Mesenchymal stem cell (in vitro differentiated cells and primary cell): ENCODE results near the gene MYOG.

Experiments used
- DNase-seq: peaks from one replicate; pipeline ENCODE4 v3.0.0-alpha.2; 2013
- H2AFZ ChIP-seq: one replicate; pipeline ENCODE4 v1.6.1; 2013; ENCODE audit warnings: low read depth, mild to moderate bottlenecking, control low read depth, inconsistent platforms, low read length, moderate library complexity
- H2AK5ac ChIP-seq: 2 replicates; pipeline ENCODE4 v1.6.1; 2013; ENCODE audit warnings: low read length, moderate library complexity, mild to moderate bottlenecking, inconsistent platforms; ENCODE audit not compliant: severe bottlenecking
- H2BK120ac ChIP-seq: one replicate; pipeline ENCODE4 v1.6.1; 2013; ENCODE audit warnings: low read depth, mild to moderate bottlenecking, inconsistent platforms, low read length, moderate library complexity
- H2BK12ac ChIP-seq, 2 experiments: one replicate each; pipeline ENCODE4 v1.6.1; 2013; ENCODE audit warnings: inconsistent platforms in 2 of 2, low read length in 2 of 2, mild to moderate bottlenecking in 2 of 2, moderate library complexity in 2 of 2, control low read depth in 1 of 2
- H2BK15ac ChIP-seq: one replicate; pipeline ENCODE4 v1.6.1; 2013; ENCODE audit warnings: mild to moderate bottlenecking, low read depth, inconsistent platforms; ENCODE audit not compliant: poor library complexity, severe bottlenecking
- H2BK5ac ChIP-seq: 2 replicates; pipeline ENCODE4 v1.6.1; 2013; ENCODE audit warnings: low read depth, mild to moderate bottlenecking, low read length, control low read depth, inconsistent platforms; ENCODE audit not compliant: poor library complexity, severe bottlenecking
- H3K14ac ChIP-seq, 2 experiments: one replicate each; pipeline ENCODE4 v1.6.1; 2013; ENCODE audit warnings: inconsistent platforms in 2 of 2, low read length in 2 of 2, control low read depth in 1 of 2, mild to moderate bottlenecking in 1 of 2, moderate library complexity in 1 of 2
- H3K18ac ChIP-seq, 2 experiments: one replicate each; pipeline ENCODE4 v1.6.1; 2013; ENCODE audit warnings: inconsistent platforms in 2 of 2, low read length in 2 of 2, control low read depth in 1 of 2, low read depth in 1 of 2, mild to moderate bottlenecking in 1 of 2
- H3K23ac ChIP-seq, 2 experiments: one replicate each; pipeline ENCODE4 v1.6.1; 2013; ENCODE audit warnings: inconsistent platforms in 2 of 2, low read length in 2 of 2, mild to moderate bottlenecking in 2 of 2, moderate library complexity in 2 of 2, control low read depth in 1 of 2
- H3K27ac ChIP-seq: 2 replicates; pipeline ENCODE4 v1.5.1; 2013; ENCODE audit warnings: mild to moderate bottlenecking, moderate library complexity, low read length, control low read depth, inconsistent platforms; ENCODE audit not compliant: poor library complexity, severe bottlenecking
- H3K27me3 ChIP-seq, 2 experiments: 2 replicates each; pipeline versions ENCODE4 v1.6.1 to v1.7.0; 2013; ENCODE audit warnings: low read length in 2 of 2, mild to moderate bottlenecking in 2 of 2, moderate library complexity in 2 of 2, control low read depth in 1 of 2, inconsistent platforms in 1 of 2; ENCODE audit not compliant: control insufficient read depth in 1 of 2, insufficient read depth in 1 of 2
- H3K36me3 ChIP-seq, 2 experiments: 2 replicates each; pipeline versions ENCODE4 v1.6.1 to v1.7.0; 2013; ENCODE audit warnings: low read length in 2 of 2, control low read depth in 1 of 2, inconsistent platforms in 1 of 2, low read depth in 1 of 2, mild to moderate bottlenecking in 1 of 2; ENCODE audit not compliant: insufficient read depth in 2 of 2, control insufficient read depth in 1 of 2
- H3K4ac ChIP-seq, 2 experiments: one replicate each; pipeline ENCODE4 v1.6.1; 2013; ENCODE audit warnings: inconsistent platforms in 2 of 2, low read length in 2 of 2, mild to moderate bottlenecking in 2 of 2, moderate library complexity in 2 of 2, control low read depth in 1 of 2, low read depth in 1 of 2
- H3K4me1 ChIP-seq: 2 replicates; pipeline ENCODE4 v1.6.1; 2013; ENCODE audit warnings: low read depth, low read length, control low read depth; ENCODE audit not compliant: control insufficient read depth, insufficient read depth
- H3K4me2 ChIP-seq: 2 replicates; pipeline ENCODE4 v1.6.1; 2013; ENCODE audit warnings: low read length, mild to moderate bottlenecking, inconsistent platforms; ENCODE audit not compliant: poor library complexity, severe bottlenecking
- H3K4me3 ChIP-seq, 2 experiments: 2 replicates each; pipeline versions ENCODE4 v1.5.1 to v1.7.0; 2013; ENCODE audit warnings: low read length in 2 of 2, mild to moderate bottlenecking in 2 of 2, control low read depth in 1 of 2, low read depth in 1 of 2; ENCODE audit not compliant: insufficient read depth in 1 of 2
- H3K79me1 ChIP-seq: replicated peaks from 2 replicates; pipeline ENCODE4 v1.6.1; 2013; ENCODE audit warnings: mild to moderate bottlenecking, control low read depth, low read length, inconsistent platforms; ENCODE audit not compliant: poor library complexity, severe bottlenecking
- H3K9ac ChIP-seq: 2 replicates; pipeline ENCODE4 v1.7.0; 2013; ENCODE audit warnings: mild to moderate bottlenecking, low read length, moderate library complexity
- H3K9me3 ChIP-seq: 2 replicates; pipeline ENCODE4 v1.7.0; 2013; ENCODE audit warnings: mild to moderate bottlenecking, low read length; ENCODE audit not compliant: control insufficient read depth
- H4K8ac ChIP-seq: one replicate; pipeline ENCODE4 v1.6.1; 2013; ENCODE audit warnings: inconsistent platforms, mild to moderate bottlenecking, low read length, moderate library complexity
- H4K91ac ChIP-seq: one replicate; pipeline ENCODE4 v1.6.1; 2013; ENCODE audit warnings: mild to moderate bottlenecking, low read length, inconsistent platforms
- WGBS: methylation state at CpG from one replicate; pipeline ENCODE4 v1.1.7; 2013; ENCODE audit warnings: mixed read lengths; 5-methylcytosine and 5-hydroxymethylcytosine counted together

The MYOG gene

DNA sequence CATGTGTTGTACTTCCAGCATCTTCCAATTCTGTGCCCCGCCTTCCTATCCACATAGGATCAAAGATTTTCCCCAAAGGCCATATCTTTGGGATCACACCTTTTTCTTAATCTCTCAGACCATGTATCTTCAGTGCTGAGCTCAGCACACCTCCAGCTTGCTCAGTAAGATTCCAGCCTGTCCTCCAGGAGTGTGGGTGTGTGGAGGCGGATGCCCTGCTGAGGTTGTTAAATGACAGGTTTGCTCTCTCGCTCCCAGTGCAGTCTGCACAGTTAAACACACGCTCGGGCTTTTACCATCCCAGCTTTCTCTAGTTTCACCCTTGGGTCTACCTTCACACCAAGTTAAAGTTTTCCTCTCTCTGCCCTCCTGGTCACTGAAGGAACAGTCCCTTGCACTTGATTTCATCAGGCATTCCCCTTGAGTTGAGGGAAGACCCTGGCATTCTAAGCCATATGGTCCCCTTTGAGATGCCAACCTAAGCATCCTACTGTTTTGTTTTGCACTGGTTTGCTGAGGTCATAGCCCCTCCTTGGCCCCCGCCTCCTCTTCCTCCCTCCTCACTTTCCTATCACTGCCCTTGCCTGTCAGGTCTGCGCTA, 13.7 kb downstream of the MYOG start:
- WGBS = 82% methylated on average over 7 of the region's 7 CpGs
- H3K18ac ChIP-seq = no peak overlapping the region

DNA sequence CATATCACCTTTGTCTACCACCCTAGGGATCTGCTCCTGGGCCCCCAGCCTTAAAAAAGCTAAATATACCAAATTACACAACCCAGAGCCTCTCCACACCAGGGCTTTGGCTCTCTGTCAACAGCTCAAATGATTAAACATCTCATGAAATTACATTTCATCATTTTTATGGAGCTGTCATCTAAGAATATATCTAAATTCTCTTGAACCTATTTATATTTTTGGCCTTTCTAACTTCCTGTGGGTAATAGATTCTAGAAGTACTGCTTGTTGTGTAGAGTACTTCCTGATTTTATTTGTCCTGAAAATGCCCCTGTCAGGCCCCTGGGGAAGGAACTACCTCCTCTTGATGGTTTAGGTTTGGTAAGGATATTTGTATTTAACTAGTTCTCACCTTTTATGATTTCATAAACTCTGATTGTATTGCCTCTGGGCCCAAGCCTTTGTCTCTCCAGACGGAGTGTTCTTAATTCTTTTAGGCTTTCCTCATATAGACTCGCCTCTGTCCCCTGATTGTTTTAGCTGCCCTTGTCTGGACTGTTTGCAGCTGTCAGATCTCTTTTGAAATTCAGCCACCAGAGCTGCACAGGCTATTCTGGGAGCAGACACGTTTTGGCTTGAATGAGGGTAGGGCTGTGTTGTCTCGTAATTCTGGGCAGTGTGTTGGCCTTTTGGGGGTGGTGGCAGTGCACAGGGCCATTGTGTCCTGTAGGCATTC, 16.6 kb downstream of the MYOG start:
- Histone ChIP-seq H2BK12ac (no peak overlapping the region), H3K79me1 (no peaks in the 10 kb centered on the region), H3K4me3 (no peak overlapping the region), H2BK15ac (no peak overlapping the region), H3K4ac (no peak overlapping the region), H2BK120ac (no peak overlapping the region), H3K23ac (no peak overlapping the region), H3K9ac (no peak overlapping the region), H3K9me3 (no peaks in the 10 kb centered on the region), H3K36me3 (peaks cover 0 to 52% of the 10 kb centered on the region in 2 experiments), H4K8ac (no peak overlapping the region), H3K27me3 (peaks cover 23 to 50% of the 10 kb centered on the region in 2 experiments), H3K4me1 (no peaks in the 10 kb centered on the region), H4K91ac (no peak overlapping the region), H3K4me2 (no peak overlapping the region), H3K18ac (no peak overlapping the region), H2AFZ (no peak overlapping the region), H3K27ac (no peak overlapping the region), H3K14ac (no peak overlapping the region), H2BK5ac (no peak overlapping the region), H2AK5ac (no peak overlapping the region)
- DNase-seq = no peak
- WGBS = 51% methylated on average over 2 of the region's 4 CpGs

More for the DNA sequence above, 13.7 kb downstream of the MYOG start:
- H2AFZ ChIP-seq = no peak overlapping the region
- H3K4me1 ChIP-seq = peaks cover 8% of the 10 kb centered on the region
- no peak overlapping the region for H3K9ac ChIP-seq
- no peaks in the 10 kb centered on the region for H3K79me1 ChIP-seq
- H2BK5ac ChIP-seq = no peak overlapping the region
- H2BK12ac ChIP-seq = no peak overlapping the region
- no peak overlapping the region for H3K4me2 ChIP-seq
- H3K9me3 ChIP-seq = no peaks in the 10 kb centered on the region
- H2BK120ac ChIP-seq = no peak overlapping the region
- H2AK5ac ChIP-seq = no peak overlapping the region
- no peak overlapping the region for H3K14ac ChIP-seq
- no peak overlapping the region for H3K4ac ChIP-seq
- H4K8ac ChIP-seq = no peak overlapping the region
- no peak for DNase-seq
- no peak overlapping the region for H2BK15ac ChIP-seq
- no peak overlapping the region for H3K4me3 ChIP-seq
- H3K36me3 ChIP-seq = peaks cover 0 to 36% of the 10 kb centered on the region in 2 experiments
- no peak overlapping the region for H3K23ac ChIP-seq
- no peak overlapping the region for H3K27ac ChIP-seq
- H4K91ac ChIP-seq = no peak overlapping the region
- H3K27me3 ChIP-seq = peaks cover 48 to 58% of the 10 kb centered on the region in 2 experiments

DNA sequence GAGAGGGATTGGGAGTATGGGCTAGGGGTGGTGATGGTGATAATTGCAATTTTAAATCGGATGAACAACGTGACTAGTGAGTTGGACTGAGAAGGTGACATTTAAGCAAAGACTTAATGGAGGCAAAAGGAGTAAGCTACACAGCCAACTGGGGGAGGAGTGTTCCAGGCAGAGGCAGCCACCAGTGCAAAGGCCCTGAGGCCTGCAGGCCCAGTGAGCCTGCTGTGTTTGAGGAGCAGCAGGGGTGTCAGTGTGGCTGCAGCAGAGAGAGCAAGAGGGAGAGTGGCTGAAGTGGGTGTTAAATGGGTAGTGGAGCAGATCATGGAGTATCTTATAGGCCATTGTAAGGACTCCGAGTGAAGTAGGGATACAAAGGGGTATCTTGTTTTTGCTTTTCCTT, 18.8 kb downstream of the MYOG start:
- Histone ChIP-seq H3K27me3 (peaks cover 3 to 36% of the 10 kb centered on the region in 2 experiments), H3K4ac (no peak overlapping the region), H4K8ac (no peak overlapping the region), H2AK5ac (no peak overlapping the region), H3K4me3 (no peak overlapping the region), H2BK15ac (no peak overlapping the region), H3K4me1 (peaks cover 4% of the 10 kb centered on the region), H3K14ac (no peak overlapping the region), H3K23ac (no peak overlapping the region), H3K79me1 (no peaks in the 10 kb centered on the region), H3K27ac (no peak overlapping the region), H4K91ac (no peak overlapping the region), H2BK120ac (no peak overlapping the region), H3K4me2 (no peak overlapping the region), H2AFZ (no peak overlapping the region), H3K9me3 (no peaks in the 10 kb centered on the region), H3K18ac (no peak overlapping the region), H3K36me3 (peaks cover 0 to 57% of the 10 kb centered on the region in 2 experiments), H2BK12ac (no peak overlapping the region), H2BK5ac (no peak overlapping the region), H3K9ac (no peak overlapping the region)
- 90% methylated on average over 2 of the region's 3 CpGs for WGBS
- no peak for DNase-seq

DNA sequence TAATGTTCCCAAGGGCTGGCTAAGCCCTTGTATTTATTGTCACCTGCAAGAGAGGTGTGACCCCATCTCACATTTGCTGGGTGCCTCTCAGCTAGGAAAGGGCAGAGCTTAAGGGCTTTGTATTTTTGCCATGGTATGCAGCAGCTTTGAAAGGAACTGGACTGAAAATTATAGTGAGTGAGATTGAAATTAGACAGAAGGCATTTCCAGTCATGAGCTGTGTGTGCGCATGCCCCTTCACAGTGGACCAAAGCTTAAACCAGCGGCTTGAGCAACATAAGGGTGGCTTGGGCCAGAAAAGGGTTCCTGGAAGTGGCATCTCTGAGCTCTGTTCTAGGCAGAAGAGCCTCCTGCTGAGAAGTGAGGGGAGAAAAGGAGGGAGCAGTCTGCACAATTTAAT, 19.8 kb downstream of the MYOG start:
- WGBS = 70% methylated on average over 2 of the region's 2 CpGs
- no peak overlapping the region for H3K27ac ChIP-seq
- peaks cover 0 to 59% of the 10 kb centered on the region in 2 experiments for H3K36me3 ChIP-seq
- H3K18ac ChIP-seq = no peak overlapping the region
- H3K79me1 ChIP-seq = no peaks in the 10 kb centered on the region
- no peak overlapping the region for H2AK5ac ChIP-seq
- H2BK15ac ChIP-seq = no peak overlapping the region
- no peak overlapping the region for H3K4me2 ChIP-seq
- DNase-seq = no peak
- H2BK5ac ChIP-seq = no peak overlapping the region
- H3K4me3 ChIP-seq = no peak overlapping the region
- peaks cover 4% of the 10 kb centered on the region for H3K4me1 ChIP-seq
- no peak overlapping the region for H3K4ac ChIP-seq
- no peak overlapping the region for H4K91ac ChIP-seq
- H3K14ac ChIP-seq = no peak overlapping the region
- H4K8ac ChIP-seq = no peak overlapping the region
- peaks cover 4 to 44% of the 10 kb centered on the region in 2 experiments for H3K27me3 ChIP-seq
- H3K9me3 ChIP-seq = no peaks in the 10 kb centered on the region
- no peak overlapping the region for H2AFZ ChIP-seq
- no peak overlapping the region for H2BK120ac ChIP-seq
- no peak overlapping the region for H3K9ac ChIP-seq
- no peak overlapping the region for H3K23ac ChIP-seq
- H2BK12ac ChIP-seq = no peak overlapping the region
